NCI-H187 (cell line): ENCODE results near the gene OR2AT4.
A peak's percentile ranks its signal among the peaks of the same experiment; 100 is the strongest.
"Not testable (repeated sequence)": the region's sequence is repeated elsewhere in the genome, so short reads cannot be mapped to it uniquely, and the experiment has no call there.

Experiments used
- DNase-seq, 2 experiments: peaks; one replicate each; lab custom pipeline; 2025; lab: John Stamatoyannopoulos, UW

The OR2AT4 gene

GRCh38 chr11:75096456-75097172 lies at the start of gene OR2AT4:
Gene OR2AT4 (minus strand): TSS chr11:75096876.
- no peak for DNase-seq

GRCh38 chr11:75145972-75146519 lies 49.4 kb upstream of the OR2AT4 start:
- no peak for DNase-seq

- no peak for DNase-seq
Measured at GRCh38 chr11:75145196-75145971, 48.7 kb upstream of the OR2AT4 start.

- DNase-seq: no peak
Measured at GRCh38 chr11:75144716-75145014, 48.0 kb upstream of the OR2AT4 start.

- DNase-seq: no peak
Measured at GRCh38 chr11:75143420-75143731, 46.7 kb upstream of the OR2AT4 start.

GRCh38 chr11:75142714-75143419 lies 46.2 kb upstream of the OR2AT4 start:
- DNase-seq: peak; percentile 11 to 30

- no peak for DNase-seq
Measured at GRCh38 chr11:75141166-75141565, 44.5 kb upstream of the OR2AT4 start.

GRCh38 chr11:75140269-75141138 lies 43.8 kb upstream of the OR2AT4 start:
- DNase-seq: peak; percentile 15 to 47

GRCh38 chr11:75135651-75136050 lies 39.0 kb upstream of the OR2AT4 start:
- DNase-seq: no peak

GRCh38 chr11:75135021-75135650 lies 38.5 kb upstream of the OR2AT4 start:
- no peak for DNase-seq

GRCh38 chr11:75133976-75134375 lies 37.3 kb upstream of the OR2AT4 start:
- no peak for DNase-seq

GRCh38 chr11:75132080-75132479 lies 35.4 kb upstream of the OR2AT4 start:
- no peak for DNase-seq

GRCh38 chr11:75126564-75126963 lies 29.9 kb upstream of the OR2AT4 start:
- no peak for DNase-seq

GRCh38 chr11:75118577-75118976 lies 21.9 kb upstream of the OR2AT4 start:
- DNase-seq: no peak

- no peak for DNase-seq
Measured at GRCh38 chr11:75114465-75114864, 17.8 kb upstream of the OR2AT4 start.

GRCh38 chr11:75113030-75113429 lies 16.4 kb upstream of the OR2AT4 start:
- no peak for DNase-seq

- DNase-seq: no peak
Measured at GRCh38 chr11:75112200-75112599, 15.5 kb upstream of the OR2AT4 start.

- DNase-seq: no peak
Measured at GRCh38 chr11:75107187-75107586, 10.5 kb upstream of the OR2AT4 start.

- not testable (repeated sequence) for DNase-seq
Measured at GRCh38 chr11:75105967-75106681, 9.4 kb upstream of the OR2AT4 start.

GRCh38 chr11:75105462-75105925 lies 8.8 kb upstream of the OR2AT4 start:
- no peak for DNase-seq
